Activated T-helper 1 cell treated with Interleukin-2 at 50 U/mL for 16 hours (primary cell): ENCODE results near the gene CDKL1.
"Not testable (repeated sequence)": the region's sequence is repeated elsewhere in the genome, so short reads cannot be mapped to it uniquely, and the experiment has no call there.

ENCODE experiments used
- DNase-seq: peaks from one replicate; pipeline ENCODE4 v3.0.0-alpha.2; 2020; ENCODE audit warnings: low read depth

Gene CDKL1

GRCh38 chr14:50331596-50331995, 65.1 kb downstream of the CDKL1 start:
- DNase-seq, result no peak

DNA sequence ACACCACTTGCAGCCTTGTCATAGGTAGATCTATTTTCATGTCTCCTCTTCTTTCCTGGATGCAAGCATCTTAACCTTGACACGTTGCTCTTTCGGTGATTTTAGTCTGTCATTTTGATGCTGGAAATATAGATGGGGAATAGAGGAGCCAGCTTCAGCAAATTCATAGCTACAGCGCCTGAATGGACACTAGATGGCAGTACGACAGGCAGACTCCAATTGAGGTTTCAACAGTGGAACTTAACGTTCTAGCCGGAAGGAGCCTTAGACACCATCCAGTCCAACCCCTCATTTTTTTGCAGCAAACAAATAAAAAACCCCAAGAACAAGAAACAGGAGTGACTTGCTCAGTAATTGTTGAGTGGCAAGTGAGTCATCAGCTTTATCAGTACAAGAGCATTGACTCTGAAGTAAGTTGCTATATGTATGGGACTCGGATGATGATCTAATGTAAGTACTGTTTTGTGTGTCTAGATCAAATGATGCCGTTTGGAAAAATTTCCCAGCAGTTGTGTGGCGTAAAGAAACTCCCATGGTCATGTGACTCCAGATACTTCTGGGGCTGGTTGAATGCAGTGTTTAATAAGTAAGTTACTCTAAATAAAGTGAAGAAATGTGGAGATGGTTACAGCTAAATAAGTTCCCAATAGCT, 75.5 kb downstream of the CDKL1 start:
- peak; percentile 50 for DNase-seq

- DNase-seq, result no peak
Measured at GRCh38 chr14:50320283-50320682, 76.4 kb downstream of the CDKL1 start.

- no peak for DNase-seq
Measured at GRCh38 chr14:50319721-50320120, 77.0 kb downstream of the CDKL1 start.

GRCh38 chr14:50319293-50319692, 77.4 kb downstream of the CDKL1 start:
- no peak for DNase-seq

DNA sequence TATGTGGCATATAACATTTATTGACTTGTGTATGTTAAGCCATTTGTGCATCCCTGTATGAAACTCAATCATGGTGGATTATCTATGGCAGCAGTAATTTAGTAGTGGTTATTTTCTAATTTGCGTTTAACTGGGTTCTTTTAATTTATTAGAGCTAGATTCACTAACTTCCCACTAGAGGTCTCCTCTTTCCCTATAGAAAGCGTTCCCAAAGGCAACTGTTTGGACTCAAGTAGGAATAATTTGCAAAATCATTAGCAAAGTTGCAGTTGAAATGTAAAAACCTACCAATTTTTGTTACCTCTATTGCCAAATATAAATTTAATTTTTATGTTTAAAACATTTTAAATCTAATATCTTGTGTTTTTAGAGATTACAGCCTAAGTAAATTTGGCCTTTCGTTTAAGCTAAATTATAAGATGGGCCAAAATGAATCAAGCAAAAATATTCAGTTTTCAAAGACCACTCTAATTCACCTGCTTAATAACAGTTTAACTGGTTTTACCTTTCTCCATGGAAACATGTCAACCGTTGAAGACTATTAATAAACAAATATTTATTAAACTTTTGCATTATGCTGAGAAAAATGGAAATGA, 78.6 kb downstream of the CDKL1 start:
- no peak for DNase-seq

DNA sequence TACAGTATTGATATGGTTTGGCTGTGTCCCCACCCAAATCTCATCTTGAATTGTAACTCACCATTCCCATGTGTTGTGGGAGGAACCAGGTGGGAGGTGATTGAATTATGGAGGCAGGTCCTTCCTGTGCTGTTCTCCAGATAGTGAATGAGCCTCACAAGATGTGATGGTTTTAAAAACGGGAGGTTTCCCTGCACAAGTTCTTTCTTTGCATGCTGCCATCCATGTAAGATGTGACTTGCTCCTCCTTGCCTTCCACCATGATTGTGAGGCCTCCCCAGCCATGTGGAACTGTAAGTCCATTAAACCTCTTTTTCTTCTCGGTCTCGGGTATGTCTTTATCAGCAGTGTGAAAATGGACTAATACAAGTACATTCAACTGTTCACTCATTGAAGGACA, 82.6 kb downstream of the CDKL1 start:
- not testable (repeated sequence) for DNase-seq

GRCh38 chr14:50312734-50313054, 84.0 kb downstream of the CDKL1 start:
- no peak for DNase-seq

DNA sequence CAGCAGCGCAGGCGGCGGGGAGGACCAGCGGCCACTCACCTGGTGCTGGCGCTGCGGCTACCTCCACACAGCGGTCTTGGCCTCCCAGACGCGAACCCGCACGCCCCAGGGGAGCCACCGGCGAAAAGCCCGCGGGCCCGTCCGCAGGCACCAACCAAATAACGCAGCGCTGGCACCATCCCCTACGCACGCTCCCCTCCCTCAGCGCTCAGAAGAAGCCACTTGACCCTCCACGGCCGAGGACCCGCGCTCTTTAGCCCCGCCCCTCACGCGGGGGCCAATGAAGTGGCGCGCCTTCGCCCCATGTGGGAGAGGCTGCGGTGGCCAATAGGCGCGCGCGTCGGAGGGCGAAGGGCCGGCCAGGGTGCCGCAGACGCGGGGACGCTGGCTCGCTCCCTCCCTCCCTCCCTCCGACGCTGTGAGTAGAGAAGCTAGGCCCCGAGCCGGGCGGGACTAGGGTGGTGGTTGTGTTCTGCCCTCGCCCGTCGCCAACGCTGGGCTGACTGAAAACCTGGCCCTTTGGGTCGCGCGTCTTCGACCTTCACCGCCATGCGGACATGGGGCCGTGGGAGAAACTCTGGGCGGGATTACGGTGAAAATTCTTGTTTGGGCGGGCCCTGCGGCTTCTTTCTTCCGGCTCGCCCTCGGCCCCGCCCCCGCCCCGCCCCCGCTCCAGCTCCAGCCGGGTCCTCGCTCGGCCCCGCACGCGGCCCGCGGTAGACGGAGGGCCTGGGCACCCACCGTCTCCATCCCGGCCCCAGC, 84.5 kb downstream of the CDKL1 start, which contains the start of the genes DMAC2L and L2HGDH:
DMAC2L (plus strand) TSS at position 353 of the 762 bp plus-strand sequence. CDS start 9,164 bp downstream, outside the sequence.
L2HGDH (minus strand) TSS at position 258 of the 762 bp plus-strand sequence; CDS start at position 179, 79 bp downstream.
- DNase-seq, result peak; percentile 80

DNA sequence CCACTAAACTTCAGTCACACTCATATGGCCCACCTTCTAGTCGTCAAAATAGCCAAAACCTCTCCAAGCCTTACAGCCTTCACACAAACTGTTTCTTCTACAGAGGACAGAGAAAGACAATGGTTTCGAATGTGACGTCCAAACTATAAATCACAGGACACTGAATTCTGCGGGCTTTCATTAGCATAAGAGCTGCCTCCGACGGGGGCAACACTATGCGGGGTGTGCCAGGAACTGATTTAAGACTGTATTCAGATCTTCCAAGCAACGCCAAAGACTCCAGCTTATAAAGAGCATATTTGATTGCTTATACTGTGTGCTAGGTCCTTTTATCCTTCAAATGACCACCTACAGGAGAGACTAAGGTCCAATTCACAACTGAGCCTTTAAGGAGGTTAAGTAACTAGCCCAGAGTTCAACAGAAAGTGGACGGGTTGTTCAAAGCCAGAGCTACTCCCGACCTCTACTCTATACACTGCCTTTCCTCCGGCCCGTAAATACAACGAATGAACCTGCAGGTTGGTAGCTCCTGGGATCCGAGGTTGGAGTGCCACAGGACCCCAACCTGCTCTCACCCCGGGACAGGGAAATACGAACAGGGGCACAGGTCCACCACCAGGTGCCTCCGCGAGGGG, 85.2 kb downstream of the CDKL1 start:
- DNase-seq, result no peak

- no peak for DNase-seq
Measured at GRCh38 chr14:50310445-50310844, 86.2 kb downstream of the CDKL1 start.

- DNase-seq, result no peak
Measured at GRCh38 chr14:50308363-50308915, 88.2 kb downstream of the CDKL1 start.

DNA sequence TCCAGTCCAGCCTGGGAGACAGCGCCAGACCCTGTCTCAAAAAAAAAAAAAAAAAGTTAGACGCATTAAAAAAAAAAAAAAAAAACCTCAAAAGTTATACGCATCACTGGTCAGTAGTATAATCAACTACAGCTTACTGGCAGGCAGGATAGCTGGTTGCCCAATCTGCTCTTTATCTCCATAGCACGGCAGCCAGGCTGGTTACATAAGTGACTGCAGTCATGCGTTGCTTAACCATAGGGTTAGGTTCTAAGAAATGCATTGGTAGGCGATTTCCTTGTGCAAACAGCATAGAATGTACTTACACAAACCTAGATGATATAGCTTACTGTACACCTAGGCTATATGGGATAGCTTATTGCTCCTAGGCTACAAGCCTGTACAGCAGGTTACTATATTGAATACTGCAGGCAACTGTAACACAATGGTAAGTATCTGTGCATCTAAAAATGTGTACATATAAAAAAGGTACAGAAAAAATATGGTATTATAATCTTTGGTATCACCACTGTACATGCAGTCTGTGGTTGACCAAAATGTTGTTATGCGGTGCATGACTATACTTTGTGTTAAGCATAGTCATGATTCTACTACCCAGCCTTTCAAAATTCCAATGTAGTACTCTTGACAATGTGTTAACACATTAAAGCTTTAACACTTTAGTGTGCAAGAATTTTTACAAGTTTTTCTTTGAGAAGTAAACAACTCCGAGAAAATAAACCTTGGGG, 92.8 kb downstream of the CDKL1 start:
- DNase-seq, result no peak

DNA sequence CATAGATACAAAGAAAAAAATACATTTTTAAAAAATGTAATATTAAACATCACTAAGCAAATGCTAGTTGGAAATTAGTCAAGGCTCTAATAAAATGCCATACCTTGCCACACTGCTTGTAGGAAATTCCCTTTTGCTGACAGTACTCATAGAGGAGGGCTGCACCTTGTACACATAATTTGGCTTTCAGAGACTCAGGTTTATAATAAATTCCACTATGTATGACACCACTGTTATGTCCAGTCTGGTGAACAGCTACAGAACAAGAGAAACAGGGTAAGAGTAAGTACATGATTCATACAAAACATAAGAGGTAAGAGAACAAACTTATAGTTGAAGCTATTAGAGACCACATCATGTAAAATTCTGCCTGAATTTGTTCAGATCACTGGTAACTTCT, 94.8 kb downstream of the CDKL1 start:
- DNase-seq, result no peak

DNA sequence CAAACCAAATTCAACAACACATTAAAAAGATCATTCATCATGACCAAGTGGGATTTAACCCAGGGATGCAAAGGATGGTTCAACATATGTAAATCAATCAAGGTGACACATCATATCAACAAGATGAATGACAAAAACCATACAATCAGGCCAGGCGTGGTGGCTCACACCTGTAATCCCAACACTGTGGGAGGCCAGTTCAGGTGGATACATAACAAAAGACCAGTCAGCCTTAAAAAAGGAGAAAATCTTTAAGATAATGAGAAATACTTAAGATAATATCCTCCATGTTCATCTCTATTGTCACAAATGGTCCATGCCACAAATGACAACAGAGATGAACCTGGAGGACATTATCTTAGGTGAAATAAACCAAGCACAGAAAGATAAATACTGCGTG, 97.1 kb downstream of the CDKL1 start:
- DNase-seq, result no peak

DNA sequence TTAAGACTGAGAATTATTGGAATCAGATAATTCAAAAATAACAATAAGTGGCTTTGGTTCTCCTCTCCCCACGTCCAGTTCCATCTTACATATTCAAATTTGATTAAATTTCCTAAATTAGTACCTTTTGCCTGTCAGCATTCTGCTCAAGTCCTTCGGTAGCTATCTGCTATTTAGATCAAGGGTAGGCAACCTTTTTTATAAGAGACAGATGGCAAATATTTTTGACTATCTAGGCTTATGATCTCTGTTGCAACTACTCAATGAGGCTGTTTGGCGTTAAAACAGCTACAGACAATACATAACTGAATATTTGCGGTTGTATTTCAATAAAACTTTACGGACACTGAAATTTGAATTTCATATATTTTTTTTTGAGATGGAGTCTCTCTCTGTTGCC, 106.4 kb downstream of the CDKL1 start:
- no peak for DNase-seq

- DNase-seq, result no peak
Measured at GRCh38 chr14:50288146-50288545, 108.5 kb downstream of the CDKL1 start.

GRCh38 chr14:50285861-50286260, 110.8 kb downstream of the CDKL1 start:
- DNase-seq, result no peak
